Activated CD8-positive, alpha-beta memory T cell treated with anti-CD3 and anti-CD28 coated beads for 36 hours (primary cell): ENCODE results near the gene DNASE2. TPM values are rescaled to one million over a fixed set of nuclear protein-coding genes. Genes with fewer than 3 reads are reported as not detected.

Experiments used
- CTCF ChIA-PET: fragments of 350-600 bp; sonication (Branson Sonifier 250); formaldehyde crosslinking; loops from one replicate; lab custom pipeline; 2021; ENCODE audit warnings: antibody characterized with exemption; lab: Charles Lee
- POLR2A ChIA-PET: fragments of 350-600 bp; sonication (Branson Sonifier 250); formaldehyde crosslinking; loops from one replicate; lab custom pipeline; 2021; ENCODE audit warnings: antibody characterized with exemption; lab: Charles Lee
- total RNA-seq, 2 experiments: library from RNA; stranded (reverse); gene quantifications; one replicate each; pipeline ENCODE4 v1.2.3, GENCODE V29; 2021

DNASE2 gene
- total RNA-seq, 2 experiments from 2014 or later: 20.5 to 23.1 TPM

- ChIA-PET CTCF (interaction anchor here (0.6 to 2.6 kb wide), 10 partner anchors 8 to 130 kb away, joined by 3 to 11 read pairs (median 4); partner anchors contain the start of gene DNASE2), POLR2A (interaction anchor here (0.6 to 1.5 kb wide), 8 partner anchors 9 to 210 kb away, joined by 3 to 9 read pairs (median 4); partner anchors contain the start of genes CALR, DNASE2 and FARSA)
Measured at GRCh38 chr19:12890787-12891552, 9.7 kb upstream of the DNASE2 start, which contains the start of gene GCDH. GCDH (plus strand) TSS chr19:12891160; CDS start chr19:12891305, 145 bp downstream.

DNA sequence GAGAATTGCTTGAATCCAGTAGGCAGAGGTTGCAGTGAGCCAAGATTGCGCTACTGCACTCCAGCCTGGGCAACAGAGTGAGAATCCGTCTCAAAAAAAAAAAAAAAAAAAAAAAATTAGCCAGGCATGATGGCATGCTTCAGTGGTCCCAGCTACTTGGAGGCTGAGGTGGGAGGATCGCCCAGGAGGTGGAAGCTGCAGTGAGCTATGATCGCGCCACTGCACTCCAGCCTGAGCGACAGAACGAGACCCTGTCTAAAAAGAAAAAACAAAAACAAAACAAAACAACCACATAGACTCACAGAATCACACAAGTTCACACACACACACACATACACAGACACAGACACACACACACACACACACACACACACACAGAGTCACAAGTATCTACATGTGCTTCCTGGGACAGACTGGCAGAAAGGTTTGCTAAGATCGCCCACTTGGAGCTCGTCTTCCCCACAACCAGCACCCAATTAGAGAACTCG is 9.1 kb upstream of the DNASE2 start:
- POLR2A ChIA-PET: interaction anchor here (0.6 to 1.5 kb wide), 8 partner anchors 9 to 209 kb away, joined by 3 to 9 read pairs (median 4); partner anchors contain the start of genes CALR, DNASE2 and FARSA

DNA sequence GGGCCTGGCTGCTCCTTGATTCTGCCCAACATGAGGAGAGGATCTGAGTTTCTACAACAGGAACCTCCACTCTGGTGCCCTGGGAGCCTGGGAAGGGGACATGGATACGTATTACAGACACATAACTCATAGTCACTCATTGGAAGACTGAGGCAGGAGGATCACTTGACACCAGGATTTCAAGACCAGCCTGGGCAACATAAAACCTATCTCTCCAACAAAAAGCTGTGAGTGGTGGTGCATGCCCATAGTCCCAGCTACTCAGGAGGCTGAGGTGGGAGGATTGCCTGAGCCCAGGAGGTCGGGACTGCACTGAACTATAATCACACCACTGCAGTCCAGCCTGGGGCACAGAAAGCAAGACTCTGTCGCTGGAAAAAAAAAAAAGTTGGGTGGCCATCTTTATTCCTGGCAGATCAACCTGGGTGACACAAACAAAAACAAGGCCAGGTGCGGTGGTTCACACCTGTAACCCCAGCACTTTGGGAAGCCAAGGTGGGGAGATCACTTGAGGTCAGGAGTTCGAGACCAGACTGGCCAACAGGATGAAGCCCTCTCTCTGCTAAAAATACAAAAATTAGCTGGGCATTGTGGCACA is 6.9 kb upstream of the DNASE2 start:
- CTCF ChIA-PET: interaction anchor here (1.3 kb wide), 1 partner anchor 9 kb away, joined by 3 read pairs; no protein-coding TSS in a partner anchor
- POLR2A ChIA-PET: interaction anchor here (1.0 kb wide), 1 partner anchor 25 kb away, joined by 5 read pairs; no protein-coding TSS in a partner anchor

More for the DNA sequence above, 9.1 kb upstream of the DNASE2 start:
- CTCF ChIA-PET: interaction anchor here (0.6 to 2.6 kb wide), 10 partner anchors 9 to 130 kb away, joined by 3 to 11 read pairs (median 4); partner anchors contain the start of genes DNASE2 and FARSA

GRCh38 chr19:12886969-12887747 is 5.9 kb upstream of the DNASE2 start, which contains the start of gene KLF1:
KLF1 (minus strand) TSS chr19:12887201; CDS start chr19:12887140, 61 bp downstream.
- POLR2A ChIA-PET: no interaction called here
- CTCF ChIA-PET: interaction anchor here (4.2 kb wide), 1 partner anchor 78 kb away, joined by 35 read pairs; no protein-coding TSS in a partner anchor

DNA sequence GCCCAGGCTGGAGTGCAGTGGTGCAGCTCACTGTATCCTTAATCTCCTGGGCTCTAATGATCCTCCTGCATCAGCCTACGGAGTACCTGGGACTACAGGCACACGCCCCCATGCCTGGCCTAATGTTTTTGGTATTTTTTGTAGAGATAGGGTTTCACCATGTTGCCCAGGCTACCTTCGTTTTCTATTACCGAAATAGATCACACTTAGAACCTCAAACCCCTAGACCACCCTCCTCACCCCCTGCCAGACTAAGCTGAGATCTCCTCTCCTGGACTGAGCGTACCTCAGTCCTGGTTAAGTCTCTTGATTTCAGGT is 5.4 kb upstream of the DNASE2 start:
- ChIA-PET CTCF (interaction anchor here (2.0 to 4.2 kb wide), 4 partner anchors 38 to 79 kb away, joined by 5 to 35 read pairs (median 8); partner anchors contain the start of gene FARSA), POLR2A (no interaction called here)

DNA sequence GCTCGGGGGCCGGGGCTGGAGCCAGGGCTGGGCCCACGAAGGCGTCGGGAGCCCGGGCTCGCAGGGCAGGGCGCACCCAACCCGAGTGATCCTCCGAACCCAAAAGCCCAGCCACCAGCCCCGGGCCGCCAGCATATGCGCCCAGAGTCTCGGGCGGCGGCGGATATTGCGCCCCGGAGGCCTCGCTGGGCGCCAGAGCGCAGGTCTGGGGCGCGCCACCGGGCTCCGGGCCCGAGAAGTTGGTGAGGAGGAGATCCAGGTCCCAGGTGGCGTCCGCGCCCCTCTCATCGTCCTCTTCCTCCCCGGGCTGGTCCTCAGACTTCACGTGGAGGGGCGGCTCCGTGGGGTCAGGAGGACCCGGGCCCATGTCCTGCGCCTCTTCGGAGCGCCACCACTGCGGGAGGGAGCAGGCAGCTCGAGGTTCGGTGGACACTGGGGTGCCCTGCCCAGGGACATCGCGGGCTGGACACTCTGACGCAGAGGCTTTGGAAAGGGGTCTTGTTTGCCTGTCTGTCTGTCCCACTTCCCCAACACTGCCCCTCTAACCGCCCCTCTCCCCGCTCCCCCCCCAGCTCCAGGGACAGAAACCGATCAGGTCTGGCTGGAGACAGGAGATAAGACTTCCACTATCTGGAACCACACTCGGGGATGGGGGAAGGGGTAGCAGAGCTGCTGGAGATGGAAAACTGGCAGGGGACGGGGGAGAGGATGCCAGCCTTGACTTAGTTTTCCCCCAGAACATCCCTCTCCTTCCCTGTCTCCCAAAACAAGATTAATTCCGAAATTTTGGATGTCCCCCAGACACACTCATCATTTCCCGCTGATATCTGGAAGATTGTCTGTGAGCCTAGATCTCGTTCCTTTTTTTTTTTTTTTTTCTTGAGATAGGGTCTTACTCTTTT is 4.8 kb upstream of the DNASE2 start:
- POLR2A ChIA-PET: interaction anchor here (0.6 to 1.8 kb wide), 9 partner anchors 13 to 204 kb away, joined by 3 to 9 read pairs (median 5); partner anchors contain the start of gene FARSA

DNA sequence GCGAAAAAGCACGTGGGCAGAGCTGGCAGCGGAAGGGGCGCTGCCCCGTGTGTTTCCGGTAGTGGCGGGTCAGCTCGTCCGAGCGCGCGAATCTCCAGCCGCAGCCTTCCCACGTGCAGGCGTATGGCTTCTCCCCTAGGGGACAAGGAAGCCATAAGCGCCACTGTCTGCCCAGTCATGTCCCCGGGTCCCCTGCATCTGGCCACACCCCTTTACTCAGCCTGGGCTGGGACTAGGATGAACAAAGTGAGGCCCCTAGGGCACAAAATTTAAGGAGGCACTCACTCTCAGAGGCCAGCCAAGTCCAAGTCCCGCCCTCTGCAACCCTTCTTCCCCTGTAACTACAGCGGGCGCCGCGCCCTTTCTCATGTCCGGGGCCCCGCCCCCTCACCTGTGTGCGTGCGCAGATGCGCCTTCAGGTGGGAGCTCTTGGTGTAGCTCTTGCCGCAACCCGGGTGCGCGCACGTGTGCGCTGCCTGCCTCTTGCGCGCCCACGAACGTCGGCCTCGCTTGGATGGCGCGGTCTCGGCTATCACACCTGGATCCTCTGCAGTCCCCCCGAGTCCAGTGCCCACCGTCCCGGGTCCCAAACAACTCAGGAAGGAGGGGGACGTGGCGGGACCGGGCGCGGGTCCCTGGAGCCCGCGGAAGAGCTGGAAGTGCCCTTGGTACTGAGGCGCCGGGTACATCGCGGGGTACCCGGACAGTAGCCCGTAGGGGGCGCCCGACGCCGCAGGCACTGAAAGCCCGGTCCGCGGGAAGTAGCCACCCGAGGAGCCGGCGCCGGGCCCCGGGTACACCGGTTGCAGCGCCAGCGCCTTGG is 3.9 kb upstream of the DNASE2 start:
- ChIA-PET POLR2A (interaction anchor here (0.6 to 1.8 kb wide), 10 partner anchors 13 to 203 kb away, joined by 3 to 9 read pairs (median 4); partner anchors contain the start of gene FARSA), CTCF (interaction anchor here (0.6 to 4.2 kb wide), 25 partner anchors 9 to 297 kb away, joined by 3 to 35 read pairs (median 5); partner anchors contain the start of genes FARSA, GADD45GIP1 and SYCE2)

More for the DNA sequence above, 4.8 kb upstream of the DNASE2 start:
- CTCF ChIA-PET: interaction anchor here (0.9 to 4.2 kb wide), 19 partner anchors 9 to 217 kb away, joined by 3 to 35 read pairs (median 5); partner anchors contain the start of genes FARSA and SYCE2

GRCh38 chr19:12884627-12884925 is 3.3 kb upstream of the DNASE2 start:
- ChIA-PET CTCF (interaction anchor here (0.6 to 4.2 kb wide), 21 partner anchors 8 to 298 kb away, joined by 3 to 35 read pairs (median 5); partner anchors contain the start of genes FARSA, GADD45GIP1 and SYCE2), POLR2A (interaction anchor here (0.7 to 1.8 kb wide), 6 partner anchors 38 to 202 kb away, joined by 3 to 7 read pairs (median 4); partner anchors contain the start of gene FARSA)

- ChIA-PET POLR2A (interaction anchor here (1.6 to 1.8 kb wide), 2 partner anchors 48 to 49 kb away, joined by 5 to 7 read pairs; partner anchors contain the start of gene FARSA), CTCF (interaction anchor here (0.9 to 4.2 kb wide), 9 partner anchors 11 to 124 kb away, joined by 3 to 35 read pairs (median 5); partner anchors contain the start of genes GADD45GIP1 and SYCE2)
Measured at GRCh38 chr19:12884202-12884601, 3.0 kb upstream of the DNASE2 start.

DNA sequence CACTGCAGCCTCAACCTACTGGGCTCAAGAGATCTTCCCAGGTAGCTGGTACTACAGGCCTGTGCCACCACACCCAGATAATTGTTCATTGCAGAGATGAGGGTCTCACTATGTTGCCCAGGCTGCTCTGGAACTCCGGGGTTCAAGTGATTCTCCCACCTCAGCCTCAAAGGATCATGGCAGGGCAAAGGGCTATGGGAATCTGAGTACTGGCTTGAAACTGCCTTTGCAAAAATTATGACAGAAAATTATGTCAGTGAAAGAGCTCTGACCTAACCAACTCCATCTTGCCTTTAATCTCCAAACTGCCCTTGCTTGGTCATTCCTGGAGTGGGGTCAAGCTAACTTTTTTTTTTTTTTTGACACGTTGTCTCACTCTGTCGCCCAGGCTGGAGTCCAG is 1.3 kb upstream of the DNASE2 start:
- POLR2A ChIA-PET: interaction anchor here (0.7 to 0.8 kb wide), 2 partner anchors 9 to 148 kb away, joined by 3 to 4 read pairs; partner anchors contain the start of genes GCDH and TRIR
- CTCF ChIA-PET: interaction anchor here (1.5 to 2.4 kb wide), 3 partner anchors 83 to 211 kb away, joined by 4 to 13 read pairs (median 5); no protein-coding TSS in a partner anchor

- ChIA-PET CTCF (interaction anchor here (0.7 to 2.4 kb wide), 5 partner anchors 10 to 85 kb away, joined by 3 to 13 read pairs (median 7); partner anchors contain the start of gene GCDH), POLR2A (interaction anchor here (1.0 to 1.1 kb wide), 2 partner anchors 33 to 57 kb away, joined by 3 read pairs; partner anchors contain the start of gene CALR)
Measured at GRCh38 chr19:12880551-12881171, 588 bp downstream of the DNASE2 start.

DNA sequence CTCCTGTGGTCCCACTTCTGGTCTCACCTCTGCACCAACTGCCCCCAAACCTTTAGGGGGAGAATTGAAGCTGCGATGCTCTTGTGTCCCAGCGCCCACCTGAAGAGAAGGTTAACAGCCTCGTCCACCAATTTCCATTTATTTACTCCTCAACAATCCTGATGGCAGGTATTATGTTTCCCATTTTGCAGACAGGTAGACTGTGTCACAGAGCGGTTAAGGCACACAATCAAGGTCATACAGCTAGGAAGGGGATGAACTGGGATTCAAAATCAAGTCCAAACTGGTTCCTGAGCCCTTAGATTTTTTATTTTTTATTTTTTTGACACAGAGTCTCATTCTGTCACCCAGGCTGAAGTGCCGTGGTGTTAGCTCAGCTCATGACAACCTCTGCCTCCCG is 6.2 kb downstream of the DNASE2 start:
- ChIA-PET CTCF (interaction anchor here (1.8 to 2.7 kb wide), 2 partner anchors 10 to 28 kb away, joined by 5 to 15 read pairs; no protein-coding TSS in a partner anchor), POLR2A (no interaction called here)

- POLR2A ChIA-PET: no interaction called here
- CTCF ChIA-PET: interaction anchor here (1.5 to 2.7 kb wide), 4 partner anchors 11 to 91 kb away, joined by 4 to 15 read pairs (median 5); partner anchors contain the start of gene GCDH
Measured at GRCh38 chr19:12873891-12874745, 7.1 kb downstream of the DNASE2 start.
